Measurements from ENCODE around the gene AGL.
"Not testable (repeated sequence)": the region's sequence is repeated elsewhere in the genome, so short reads cannot be mapped to it uniquely, and the experiment has no call there.

Gene AGL

GRCh38 chr1:99850459-99851291 is 514 bp downstream of the AGL start:
- H3K4me3 ChIP-seq = peak overlapping the region; percentile 53 to 92 (median 88)
- H3K27ac ChIP-seq = peak overlapping the region; percentile 47 to 95 (median 87)

GRCh38 chr1:99851850-99852454 is 1.8 kb downstream of the AGL start:
- no peak overlapping the region for H3K27ac ChIP-seq
- no peak overlapping the region for H3K4me3 ChIP-seq

GRCh38 chr1:99852648-99853047 is 2.5 kb downstream of the AGL start:
- H3K4me3 ChIP-seq = no peak overlapping the region

GRCh38 chr1:99855914-99856450 is 5.8 kb downstream of the AGL start:
- H3K4me3 ChIP-seq = no peak overlapping the region
- no peak overlapping the region for H3K27ac ChIP-seq

More at GRCh38 chr1:99852648-99853047, 2.5 kb downstream of the AGL start:
- H3K27ac ChIP-seq = no peak overlapping the region

- not testable (repeated sequence) for H3K4me3 ChIP-seq, H3K27ac ChIP-seq
These were observed 6.9 kb downstream of the AGL start for GRCh38 chr1:99857041-99857440.

- Histone ChIP-seq H3K4me3 (no peak overlapping the region), H3K27ac (no peak overlapping the region)
These were observed 8.1 kb downstream of the AGL start for GRCh38 chr1:99858286-99858685.

- H3K27ac ChIP-seq = no peak overlapping the region
- H3K4me3 ChIP-seq = no peak overlapping the region
These were observed 8.7 kb downstream of the AGL start for GRCh38 chr1:99858881-99859280.

- H3K27ac ChIP-seq = no peak overlapping the region
- no peak overlapping the region for H3K4me3 ChIP-seq
These were observed 10.5 kb downstream of the AGL start for GRCh38 chr1:99860703-99861102.

- no peak overlapping the region for H3K4me3 ChIP-seq
These were observed 17.5 kb downstream of the AGL start for GRCh38 chr1:99867682-99868081.

GRCh38 chr1:99869304-99869703 is 19.1 kb downstream of the AGL start:
- Histone ChIP-seq H3K27ac (no peak overlapping the region), H3K4me3 (no peak overlapping the region)

More at GRCh38 chr1:99867682-99868081, 17.5 kb downstream of the AGL start:
- no peak overlapping the region for H3K27ac ChIP-seq

GRCh38 chr1:99869723-99870122 is 19.6 kb downstream of the AGL start:
- Histone ChIP-seq H3K4me3 (no peak overlapping the region), H3K27ac (no peak overlapping the region)

- no peak overlapping the region for H3K27ac ChIP-seq
- H3K4me3 ChIP-seq = no peak overlapping the region
These were observed 21.9 kb downstream of the AGL start for GRCh38 chr1:99872063-99872462.

- Histone ChIP-seq H3K27ac (no peak overlapping the region), H3K4me3 (no peak overlapping the region)
These were observed 27.4 kb downstream of the AGL start for GRCh38 chr1:99877568-99877967.

GRCh38 chr1:99886179-99886578 is 36.0 kb downstream of the AGL start:
- Histone ChIP-seq H3K27ac (no peak overlapping the region), H3K4me3 (no peak overlapping the region)

- Histone ChIP-seq H3K27ac (no peak overlapping the region), H3K4me3 (no peak overlapping the region)
These were observed 36.7 kb downstream of the AGL start for GRCh38 chr1:99886841-99887240.

GRCh38 chr1:99887890-99888289 is 37.7 kb downstream of the AGL start:
- Histone ChIP-seq H3K4me3 (no peak overlapping the region), H3K27ac (no peak overlapping the region)

- no peak overlapping the region for H3K4me3 ChIP-seq
- no peak overlapping the region for H3K27ac ChIP-seq
These were observed 41.8 kb downstream of the AGL start for GRCh38 chr1:99891997-99892396.

GRCh38 chr1:99903278-99903677 is 53.1 kb downstream of the AGL start:
- H3K4me3 ChIP-seq, H3K27ac ChIP-seq: not testable (repeated sequence)

- H3K4me3 ChIP-seq = no peak overlapping the region
- H3K27ac ChIP-seq = no peak overlapping the region
These were observed 56.4 kb downstream of the AGL start for GRCh38 chr1:99906535-99906934.

- Histone ChIP-seq H3K27ac (no peak overlapping the region), H3K4me3 (no peak overlapping the region)
These were observed 67.1 kb downstream of the AGL start for GRCh38 chr1:99917214-99917613.

- H3K4me3 ChIP-seq = no peak overlapping the region
- peak overlapping the region in 2 of 21 experiments; percentile 6 to 17 for H3K27ac ChIP-seq
These were observed 69.1 kb downstream of the AGL start for GRCh38 chr1:99919220-99919619.

Data from skin epidermis (tissue), 12 donors.